ENCODE data around the gene PSMD9.
"Not testable (repeated sequence)": the region's sequence is repeated elsewhere in the genome, so short reads cannot be mapped to it uniquely, and the experiment has no call there.

PSMD9 gene

DNA sequence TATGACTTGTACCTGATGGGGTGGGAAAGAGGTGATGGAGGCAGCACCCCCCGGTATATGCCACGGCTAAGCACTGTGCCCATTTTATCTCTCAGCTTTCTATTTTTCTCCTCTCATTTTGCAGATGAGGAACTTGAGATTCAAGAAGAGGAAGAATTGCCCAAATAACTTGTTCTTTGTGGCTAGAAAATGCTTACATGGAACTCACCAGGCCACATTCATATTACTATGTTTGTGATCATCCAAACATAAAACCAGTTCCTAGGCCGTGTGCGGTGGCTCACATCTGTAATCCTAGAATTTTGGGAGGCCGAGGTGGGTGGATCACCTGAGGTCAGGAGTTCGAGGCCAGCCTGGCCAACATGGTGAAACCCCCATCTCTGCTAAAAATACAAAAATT, 14.5 kb upstream of the PSMD9 start:
- DNase-seq (ENCODE audit: low read depth) = no peak

DNA sequence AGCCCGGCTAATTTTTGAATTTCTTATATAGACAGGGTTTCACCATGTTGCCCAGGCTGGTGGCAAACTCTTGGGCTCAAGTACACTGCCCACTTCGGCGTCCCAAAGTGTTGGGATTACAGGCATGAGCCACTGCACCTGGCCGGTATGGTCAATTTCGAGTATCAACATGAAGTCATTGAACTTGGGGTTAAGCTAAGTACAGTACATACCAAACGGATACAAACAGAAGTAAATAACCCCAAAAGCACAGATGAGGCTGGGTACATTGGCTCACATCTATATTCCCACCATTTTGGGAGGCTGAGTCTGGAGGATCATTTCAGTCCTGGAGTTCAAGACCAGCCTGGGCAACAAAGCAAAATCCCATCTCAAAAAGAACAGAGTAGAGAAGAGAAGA, 13.0 kb upstream of the PSMD9 start:
- no peak for DNase-seq (ENCODE audit: low read depth)

DNA sequence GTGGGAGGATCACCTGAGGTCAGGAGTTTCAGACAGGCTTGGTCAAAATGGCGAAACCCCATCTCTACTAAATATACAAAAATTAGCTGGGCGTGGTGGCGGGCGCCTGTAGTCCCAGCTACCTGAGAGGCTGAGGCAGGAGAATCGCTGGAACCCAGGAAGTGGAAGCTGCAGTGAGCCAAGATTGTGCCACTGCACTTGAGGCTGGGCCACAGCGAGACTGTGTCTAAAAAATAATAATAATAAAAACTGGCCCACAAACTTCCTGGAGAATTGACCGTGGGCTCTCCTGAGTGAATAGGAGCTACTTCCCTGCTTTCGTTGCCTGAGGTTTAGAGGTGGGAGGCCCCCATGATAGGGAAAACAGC, 12.5 kb upstream of the PSMD9 start:
- not testable (repeated sequence) for DNase-seq (ENCODE audit: low read depth)

DNA sequence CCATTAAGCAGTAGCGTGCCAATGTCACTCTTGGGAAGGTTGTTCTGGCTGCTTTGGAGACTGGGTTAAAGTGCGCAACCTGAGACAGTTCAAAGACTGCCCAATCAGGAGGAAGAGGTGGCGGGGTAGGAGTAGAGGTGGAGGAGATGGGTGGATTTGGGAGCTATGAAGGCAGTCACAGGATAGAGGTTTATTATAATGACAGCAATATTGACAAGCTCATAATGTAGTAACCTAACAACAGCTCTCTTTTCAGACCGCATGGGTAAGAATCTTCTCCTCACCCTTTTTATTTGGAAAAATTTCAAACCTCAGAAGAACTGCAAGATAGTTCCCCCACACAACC, 5.3 kb upstream of the PSMD9 start:
- no peak for DNase-seq (ENCODE audit: low read depth)

DNA sequence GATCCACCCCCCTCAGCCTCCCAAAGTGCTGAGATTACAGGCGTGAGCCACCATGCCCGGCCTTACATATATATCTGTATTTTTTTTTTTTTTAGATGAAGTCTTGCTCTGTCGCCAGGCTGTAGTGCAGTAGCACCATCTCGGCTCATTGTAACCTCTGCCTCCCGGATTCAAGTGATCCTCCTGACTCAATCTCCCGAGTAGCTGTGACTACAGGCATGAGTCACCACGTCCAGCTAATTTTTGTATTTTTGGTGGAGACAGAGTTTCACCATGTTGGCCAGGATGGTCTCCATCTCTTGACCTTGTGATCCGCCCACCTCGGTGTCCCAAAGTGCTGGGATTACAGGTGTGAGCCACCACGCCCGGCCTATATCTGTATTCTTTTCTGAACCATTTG, 3.5 kb upstream of the PSMD9 start:
- DNase-seq (ENCODE audit: low read depth) = not testable (repeated sequence)

DNA sequence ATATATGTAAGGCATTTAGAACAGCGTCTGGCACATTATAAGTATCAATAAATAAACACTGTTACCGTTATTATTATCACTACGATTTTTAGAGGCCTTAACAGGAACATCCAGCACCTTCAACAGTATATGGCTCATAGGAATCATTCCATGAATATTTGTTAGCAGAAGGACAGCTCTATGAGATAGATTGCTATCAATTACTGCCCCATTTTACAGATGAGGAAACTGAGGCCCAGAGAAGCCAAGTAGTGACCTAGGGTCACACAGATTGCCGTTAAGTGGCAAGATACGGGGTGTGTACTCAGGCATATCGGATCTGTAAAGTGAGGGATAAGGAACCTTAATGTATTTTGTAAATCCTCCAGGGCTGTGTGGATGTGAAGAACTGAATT, 510 bp upstream of the PSMD9 start:
- no peak for DNase-seq (ENCODE audit: low read depth)

DNA sequence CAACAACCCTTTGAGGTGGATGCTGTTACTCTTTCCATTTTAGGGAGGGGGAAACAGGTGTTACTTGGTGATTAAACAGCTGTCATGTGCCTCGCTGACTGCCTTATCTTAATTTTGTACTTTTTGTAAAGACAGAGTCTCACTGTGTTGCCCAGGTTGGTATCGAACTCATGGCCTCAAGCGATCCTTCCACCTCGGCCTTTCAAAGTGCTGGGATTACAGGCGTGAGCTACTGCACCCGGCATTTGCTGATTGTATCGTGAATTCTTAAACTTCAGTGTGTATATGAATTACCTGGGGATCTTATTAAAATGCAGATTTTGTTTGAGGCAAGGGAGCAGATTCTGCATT, 659 bp downstream of the PSMD9 start:
- no peak for DNase-seq (ENCODE audit: low read depth)

DNA sequence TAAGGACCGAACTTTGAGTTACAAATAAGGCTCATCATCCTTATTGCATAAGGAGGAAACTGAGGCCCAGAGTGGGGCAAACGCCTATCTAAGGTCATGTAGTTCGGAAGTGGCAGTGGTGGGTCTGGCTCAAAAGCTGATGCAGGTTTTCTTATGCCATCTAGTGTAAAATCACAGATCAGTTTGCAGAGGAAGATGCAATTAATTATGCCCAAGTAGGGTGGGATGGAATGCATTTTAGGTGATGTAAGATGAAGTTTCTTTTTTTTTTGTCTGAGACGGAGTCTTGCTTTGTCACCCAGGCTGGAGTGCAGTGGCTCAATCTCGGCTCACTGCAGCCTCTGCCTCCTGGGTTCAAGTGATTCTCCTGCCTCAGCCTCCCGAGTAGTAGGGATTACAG, 1.1 kb downstream of the PSMD9 start:
- not testable (repeated sequence) for DNase-seq (ENCODE audit: low read depth)

DNA sequence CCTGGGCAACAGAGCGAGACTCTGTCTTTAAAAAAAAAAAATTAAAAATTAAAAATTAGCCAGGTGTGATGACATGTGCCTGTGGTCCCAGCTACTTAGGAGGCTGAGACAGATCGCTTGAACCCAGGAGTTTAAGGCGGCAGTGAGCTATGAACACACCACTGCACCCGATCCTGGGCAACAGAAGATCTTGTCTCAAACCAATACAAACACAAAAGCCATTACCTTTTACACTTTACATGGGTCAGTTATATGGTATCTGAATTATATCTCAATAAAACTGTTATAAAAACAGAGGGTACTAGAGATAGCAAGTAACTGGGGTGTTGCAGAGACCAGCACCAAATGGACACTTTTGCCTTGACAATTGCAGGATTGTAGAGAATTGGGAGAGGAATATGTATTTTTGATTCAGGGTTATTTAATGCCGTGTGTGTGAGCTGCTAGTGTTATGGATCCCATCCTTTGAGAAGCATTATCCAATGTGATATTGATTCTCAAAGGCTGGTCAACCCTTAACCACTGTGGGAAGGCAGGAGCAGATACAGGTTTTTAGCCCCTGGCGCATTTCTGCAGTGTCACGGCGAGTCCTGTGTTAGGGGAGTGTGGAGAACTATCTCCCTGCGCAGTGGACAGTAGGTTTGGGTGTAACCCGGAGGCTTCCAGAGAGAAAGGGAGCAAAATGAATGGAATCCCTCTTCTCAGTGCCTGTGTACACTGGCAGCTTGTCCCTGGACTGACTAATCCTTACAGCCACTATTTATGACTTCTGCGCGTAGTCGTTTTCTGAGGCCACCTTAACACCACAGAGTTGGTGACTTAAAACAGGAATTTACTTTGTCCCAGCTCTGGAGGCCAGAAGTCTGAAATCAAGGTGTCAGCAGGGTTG, 4.3 kb downstream of the PSMD9 start:
- no peak for DNase-seq (ENCODE audit: low read depth)

DNA sequence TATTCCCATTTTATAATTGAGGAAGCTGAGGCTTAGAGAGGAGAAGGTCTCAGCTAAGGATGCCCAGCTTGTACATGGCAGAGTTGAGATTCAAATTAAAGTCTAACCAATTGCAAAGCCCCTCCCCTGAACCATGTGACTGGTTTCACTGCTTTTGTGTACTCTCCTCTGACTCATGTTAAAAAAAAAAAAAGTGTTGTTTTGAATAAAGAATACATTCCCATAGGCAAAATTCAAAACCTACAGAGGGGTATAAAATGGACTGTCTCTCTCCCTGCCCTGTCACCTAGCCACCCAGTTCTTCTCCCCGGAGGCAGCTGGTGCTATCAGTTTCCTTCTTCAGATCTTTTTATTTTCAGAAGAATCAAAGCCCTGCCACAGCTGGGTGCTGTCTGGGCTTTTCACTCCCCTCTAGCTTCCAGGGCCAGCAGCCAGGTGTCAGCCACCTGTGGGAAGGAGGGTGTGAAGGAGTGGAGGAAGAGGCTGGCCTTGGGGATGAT, 5.4 kb downstream of the PSMD9 start:
- DNase-seq (ENCODE audit: low read depth) = no peak

DNA sequence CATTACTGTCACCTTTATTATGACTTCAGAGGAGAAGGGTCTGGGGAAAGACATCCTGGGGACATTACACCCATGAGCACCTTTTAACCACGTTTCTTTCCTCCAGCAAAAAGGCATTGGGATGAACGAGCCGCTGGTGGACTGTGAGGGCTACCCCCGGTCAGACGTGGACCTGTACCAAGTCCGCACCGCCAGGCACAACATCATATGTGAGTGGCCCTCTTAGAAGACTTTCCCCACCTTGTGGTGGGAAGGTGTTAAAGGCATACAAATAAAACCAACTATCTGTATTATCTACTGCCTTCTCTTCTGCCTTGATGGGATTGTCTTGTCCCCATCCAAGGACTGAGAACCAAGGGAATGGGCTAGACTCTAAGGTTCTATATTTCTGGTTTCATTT, 6.0 kb downstream of the PSMD9 start:
- DNase-seq (ENCODE audit: low read depth) = no peak

DNA sequence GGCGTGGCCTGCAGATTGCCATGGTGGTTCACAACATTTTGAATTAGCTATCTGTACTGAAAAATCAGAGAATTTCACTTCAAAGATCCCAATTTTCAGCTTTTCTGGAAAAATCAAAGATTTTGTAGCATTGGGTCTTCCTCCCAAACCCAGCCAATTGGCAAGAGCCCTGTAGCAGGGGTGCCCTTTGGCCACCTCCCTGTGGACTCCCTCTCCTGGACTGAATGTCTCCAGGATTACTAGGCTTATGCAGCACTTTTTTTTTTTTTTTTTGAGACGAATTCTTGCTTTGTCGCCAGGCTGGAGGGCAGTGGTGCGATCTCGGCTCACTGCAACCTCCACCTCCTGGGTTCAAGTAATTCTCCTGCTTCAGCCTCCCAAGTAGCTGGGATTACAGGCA, 9.7 kb downstream of the PSMD9 start:
- DNase-seq (ENCODE audit: low read depth) = no peak

DNA sequence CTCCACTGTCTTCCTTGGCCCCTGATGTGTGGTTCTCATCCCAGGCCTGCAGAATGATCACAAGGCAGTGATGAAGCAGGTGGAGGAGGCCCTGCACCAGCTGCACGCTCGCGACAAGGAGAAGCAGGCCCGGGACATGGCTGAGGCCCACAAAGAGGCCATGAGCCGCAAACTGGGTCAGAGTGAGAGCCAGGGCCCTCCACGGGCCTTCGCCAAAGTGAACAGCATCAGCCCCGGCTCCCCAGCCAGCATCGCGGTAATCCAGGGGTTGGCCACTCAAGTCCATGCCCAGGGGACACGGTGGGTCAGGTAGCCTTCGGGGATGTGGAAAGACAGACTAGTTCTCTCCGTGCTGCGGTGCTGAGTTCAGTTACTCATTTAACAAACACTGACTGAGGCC, 11.0 kb downstream of the PSMD9 start:
- no peak for DNase-seq (ENCODE audit: low read depth)

DNA sequence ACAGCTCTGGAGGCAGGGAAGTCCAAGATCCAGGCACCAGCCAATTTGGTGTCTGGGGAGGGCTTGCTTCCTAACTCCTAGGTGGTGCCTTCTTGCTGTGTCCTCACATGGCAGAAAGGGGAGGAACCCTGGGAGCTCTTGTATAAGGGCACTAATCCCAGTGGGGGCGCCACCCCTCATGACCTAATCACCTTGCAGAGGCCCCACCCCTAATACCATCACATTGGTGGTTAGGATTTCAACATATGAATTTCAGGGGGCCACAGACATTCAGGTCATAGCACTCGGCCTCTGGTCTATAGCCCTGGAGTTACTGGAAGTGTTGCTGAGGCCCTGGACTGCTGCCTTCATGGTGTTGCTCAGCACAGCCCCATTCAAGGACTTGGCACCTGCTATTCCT, 14.6 kb downstream of the PSMD9 start:
- no peak for DNase-seq (ENCODE audit: low read depth)

DNA sequence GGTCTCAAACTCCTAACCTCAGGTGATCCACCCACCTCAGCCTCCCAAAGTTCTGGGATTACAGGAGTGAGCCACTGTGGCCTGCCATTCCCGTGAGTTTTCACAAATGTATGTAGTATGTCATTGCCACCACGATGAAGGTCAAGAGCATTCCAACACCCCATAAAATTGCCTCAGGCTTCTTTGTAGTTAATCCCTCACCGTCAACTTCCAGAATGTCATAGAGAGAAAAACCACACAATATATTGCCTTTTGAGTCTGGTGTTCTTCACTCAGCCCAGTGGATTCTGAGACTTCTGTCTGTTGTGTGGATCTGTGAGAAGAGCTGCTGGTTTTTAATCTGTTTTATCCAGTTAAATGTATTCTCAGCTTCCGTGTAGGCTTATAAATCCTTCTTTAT, 17.2 kb downstream of the PSMD9 start:
- no peak for DNase-seq (ENCODE audit: low read depth)

DNA sequence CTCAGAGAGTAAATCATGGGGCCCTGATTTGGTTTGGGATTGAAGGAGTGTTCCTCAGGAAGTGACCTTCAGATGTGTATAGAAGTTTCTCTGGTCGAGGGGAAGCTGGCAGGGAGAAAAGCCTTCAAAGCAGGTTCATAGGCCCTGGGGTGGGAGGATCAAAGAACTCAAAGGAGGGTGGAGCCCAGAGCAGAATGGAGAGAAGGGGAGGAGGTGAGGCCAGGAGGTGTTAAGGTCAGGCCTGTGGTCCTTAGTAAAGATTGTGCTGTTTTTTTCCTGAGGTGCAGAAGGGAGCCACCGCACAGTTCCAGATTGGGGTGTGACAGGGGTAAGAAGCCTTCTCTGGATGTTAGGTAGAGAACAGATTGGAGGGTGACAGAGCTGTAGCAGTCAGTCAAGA, 20.1 kb downstream of the PSMD9 start:
- DNase-seq (ENCODE audit: low read depth) = no peak

DNA sequence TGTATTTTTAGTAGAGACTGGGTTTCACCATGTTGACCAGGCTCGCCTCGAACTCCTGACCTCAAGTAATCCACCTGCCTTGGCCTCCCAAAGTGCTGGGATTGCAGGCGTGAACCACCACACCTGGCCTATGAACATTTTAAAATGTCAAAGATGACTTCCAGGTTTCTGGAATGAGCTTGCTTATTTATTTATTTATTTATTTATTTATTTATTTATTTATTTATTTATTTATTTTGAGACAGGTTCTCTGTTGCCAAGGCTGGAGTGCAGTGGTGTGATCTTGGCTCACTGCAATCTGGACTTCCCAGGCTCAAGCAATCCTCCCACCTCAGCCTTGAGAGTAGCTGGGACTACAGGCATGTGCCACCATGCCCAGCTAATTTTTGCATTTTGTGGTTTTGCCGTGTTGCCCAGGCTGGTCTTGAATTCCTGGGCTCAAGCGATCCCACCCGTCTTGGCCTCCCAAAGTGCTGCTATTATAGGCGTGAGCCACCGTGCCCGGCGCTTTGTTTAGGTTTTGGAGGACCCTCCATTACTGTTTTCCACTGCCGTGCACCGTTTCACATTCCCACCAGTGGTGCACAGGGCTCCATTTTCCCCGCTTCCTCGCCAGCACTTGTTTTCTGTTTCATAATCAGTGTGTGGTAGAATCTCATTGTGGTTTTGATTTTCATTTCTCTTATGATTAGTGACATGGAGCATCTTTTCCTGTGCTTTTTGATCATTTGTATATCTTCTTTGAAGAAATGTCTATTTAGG, 23.4 kb downstream of the PSMD9 start:
- no peak for DNase-seq (ENCODE audit: low read depth)

DNA sequence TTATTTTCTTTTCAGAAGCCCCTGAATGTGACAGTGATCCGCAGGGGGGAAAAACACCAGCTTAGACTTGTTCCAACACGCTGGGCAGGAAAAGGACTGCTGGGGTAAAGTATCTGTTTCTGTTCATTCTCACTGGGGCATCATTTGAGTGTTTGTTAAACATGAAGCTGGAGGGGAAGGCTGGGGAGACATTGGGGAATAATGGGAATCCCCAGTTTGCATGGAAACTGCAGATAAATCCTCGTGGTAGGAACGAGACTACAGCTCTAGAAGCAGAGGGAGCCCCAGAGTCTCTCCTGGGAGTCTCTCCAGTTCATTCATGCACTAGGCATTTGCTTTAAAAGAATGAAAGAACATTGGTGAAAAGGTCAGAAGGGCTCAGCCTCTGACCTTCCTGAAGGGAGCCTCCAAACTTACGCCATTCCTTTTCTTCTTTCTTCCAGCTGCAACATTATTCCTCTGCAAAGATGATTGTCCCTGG, 27.3 kb downstream of the PSMD9 start:
- DNase-seq (ENCODE audit: low read depth) = no peak

DNA sequence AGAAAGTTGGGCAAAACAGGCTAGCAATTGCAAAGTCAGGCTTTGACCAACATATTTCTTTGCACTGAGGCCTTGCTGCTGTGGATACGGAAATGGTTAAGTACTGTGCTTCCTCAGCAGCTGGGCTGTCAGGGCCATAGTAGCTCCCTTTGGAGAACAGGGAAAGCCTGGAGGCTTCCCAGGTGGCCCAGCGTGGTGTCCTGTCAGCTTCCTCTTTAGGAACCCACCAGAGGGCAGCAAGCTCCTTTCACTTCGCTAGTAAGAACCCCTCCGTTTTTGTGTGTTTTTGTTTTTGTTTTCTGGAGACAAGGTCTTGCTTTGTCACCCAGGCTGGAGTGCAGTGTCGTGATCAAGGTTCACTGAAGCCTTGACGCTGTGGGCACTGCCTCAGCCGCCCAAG, 28.1 kb downstream of the PSMD9 start:
- no peak for DNase-seq (ENCODE audit: low read depth)

DNA sequence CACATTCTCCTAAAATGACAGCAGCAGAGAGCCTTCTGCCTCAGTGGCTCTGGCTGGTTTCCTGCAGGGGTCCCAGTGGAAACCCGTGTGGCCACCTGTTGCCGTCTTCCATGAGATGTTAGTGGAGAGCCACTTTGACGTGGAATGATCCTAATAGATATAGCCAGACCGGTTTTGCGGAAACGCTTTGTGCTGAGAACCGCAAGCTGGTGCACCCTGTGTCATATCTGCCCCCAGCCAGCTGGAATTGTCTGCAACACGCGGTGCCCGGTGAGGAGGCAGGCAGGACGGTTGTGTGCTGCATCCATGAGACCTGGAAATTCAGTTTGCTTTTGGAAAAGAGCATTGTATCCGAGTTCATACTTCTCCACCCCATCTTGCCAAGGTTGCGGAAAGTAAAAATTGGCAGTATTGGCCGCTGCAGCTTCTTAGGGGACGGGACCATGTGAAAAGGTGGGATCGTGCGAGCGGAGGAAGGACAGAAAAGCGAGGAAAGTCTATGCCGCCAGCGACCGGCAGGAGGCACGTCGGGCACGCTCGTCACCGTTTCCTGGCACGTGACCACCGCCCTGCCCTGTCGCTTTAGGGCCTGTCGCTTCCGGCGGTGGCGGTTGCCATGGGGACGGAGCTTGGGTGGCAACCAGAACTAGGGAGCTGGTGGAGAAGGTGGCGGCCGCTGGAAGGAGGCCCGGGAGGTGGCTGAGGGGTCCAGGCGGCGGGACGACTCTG, 29.5 kb downstream of the PSMD9 start, which contains the start of gene CFAP251:
Gene CFAP251 (plus strand): TSS at position 643 of the 729 bp plus-strand sequence. CDS start 2,714 bp downstream, outside the sequence.
- peak; percentile 93 for DNase-seq (ENCODE audit: low read depth)

DNA sequence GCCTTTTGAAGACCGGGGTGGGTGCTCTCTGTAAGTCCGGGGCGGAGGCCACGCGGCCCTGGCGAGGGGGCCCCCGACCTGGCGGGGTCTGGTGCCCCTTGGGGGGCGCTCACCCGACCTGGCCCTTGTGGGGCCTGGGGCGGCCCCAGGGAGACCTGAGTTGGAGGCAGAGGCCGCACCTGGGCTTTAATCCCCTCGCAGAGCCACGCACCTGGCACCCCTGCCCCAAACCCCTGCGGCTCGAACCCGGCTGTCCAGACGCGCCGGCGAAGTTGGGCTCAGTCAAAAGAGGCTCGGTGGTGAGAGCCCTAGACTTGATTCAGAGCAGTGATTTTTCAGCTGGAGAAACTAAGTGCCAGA, 30.1 kb downstream of the PSMD9 start:
- no peak for DNase-seq (ENCODE audit: low read depth)

DNA sequence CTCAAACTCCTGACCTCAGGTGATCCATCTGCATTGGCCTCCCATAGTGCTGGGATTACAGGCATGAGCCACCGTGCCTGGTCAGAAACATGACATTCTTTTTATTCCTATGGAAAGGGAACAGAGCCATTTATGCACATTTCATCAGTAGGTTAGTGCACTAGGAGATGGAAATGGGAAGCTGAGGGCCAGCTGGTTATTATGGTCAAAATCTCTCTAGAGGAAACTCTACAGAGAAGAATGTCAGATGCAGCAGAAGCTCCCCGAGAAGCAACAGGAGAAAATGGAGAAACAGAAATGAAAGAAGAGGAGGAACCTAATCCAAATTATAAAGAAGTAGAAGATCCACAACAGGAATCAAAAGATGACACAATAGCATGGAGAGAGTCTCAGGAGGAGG, 32.5 kb downstream of the PSMD9 start:
- no peak for DNase-seq (ENCODE audit: low read depth)

DNA sequence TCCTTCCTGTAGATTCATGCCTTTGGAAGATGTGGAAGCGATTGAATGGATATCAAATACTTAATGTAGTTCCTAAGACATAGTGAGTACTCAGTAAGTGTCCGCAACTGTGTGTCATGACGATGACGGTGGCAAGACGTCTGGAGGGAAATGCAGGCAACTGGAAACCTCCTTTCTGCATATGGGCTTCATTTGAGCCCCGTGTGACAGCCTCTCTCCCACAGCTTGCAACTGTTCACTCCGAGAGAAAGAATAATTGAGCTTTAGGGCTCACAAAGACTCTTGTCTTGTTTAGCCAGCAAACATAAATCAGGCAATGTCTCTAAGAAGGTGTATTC, 36.7 kb downstream of the PSMD9 start:
- no peak for DNase-seq (ENCODE audit: low read depth)

Data from activated T-helper 1 cell treated with Interleukin-2 at 50 U/mL for 16 hours (primary cell).